ENCODE data around the gene BRF1.

DNA sequence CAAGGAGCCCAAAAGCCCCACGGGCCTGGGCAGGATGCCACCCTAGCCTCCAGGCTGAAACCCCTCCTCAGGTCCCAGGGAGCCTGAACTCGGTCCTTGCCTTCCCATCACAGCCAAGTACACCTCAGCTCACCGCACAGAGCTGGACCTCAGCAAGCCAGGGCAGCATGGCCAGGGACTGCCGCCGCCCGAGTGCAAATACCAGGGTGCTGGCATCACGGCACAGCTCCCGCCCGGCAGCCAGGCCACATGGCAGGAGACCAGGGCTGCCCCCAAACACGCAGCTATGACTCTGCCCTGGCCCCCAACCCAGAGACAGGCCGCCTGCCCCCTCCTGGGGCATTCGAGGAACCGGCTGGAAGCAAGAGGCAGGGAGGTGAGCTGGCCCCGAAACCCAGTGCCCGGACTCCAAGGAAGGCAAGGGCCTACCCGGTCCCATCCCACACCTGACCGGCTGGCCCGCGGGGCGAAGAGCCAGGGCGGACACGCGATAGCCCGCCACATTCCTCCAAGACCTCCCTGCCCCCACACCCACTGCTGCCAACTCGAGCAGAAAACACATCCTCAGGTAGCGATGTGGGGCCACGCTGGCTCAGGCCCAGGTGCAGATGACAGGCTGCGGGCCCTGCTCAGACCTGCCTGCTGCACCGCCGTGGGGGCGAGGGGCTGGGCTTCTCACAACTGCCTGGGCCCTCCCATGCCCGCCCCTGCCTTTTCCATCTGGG is 134.9 kb downstream of the BRF1 start:
- no peak for TF ChIP-seq EZH2 (IDR thresholded peaks at IDR 0.05)
- no peak for TF ChIP-seq POLR2AphosphoS5 (IDR thresholded peaks at IDR 0.05; ENCODE audit: borderline replicate concordance, low read depth, low read length)
- TF ChIP-seq FOXP2 (optimal IDR thresholded peaks at IDR 0.05; ENCODE audit: control extremely low read depth, extremely low read length, insufficient read depth) = no peak

All from SK-N-MC (cell line).